Measurements from ENCODE around the gene RAD23B.
A peak's percentile ranks its signal among the peaks of the same experiment; 100 is the strongest.

GRCh38 chr9:107299437-107299836 lies 16.4 kb downstream of the RAD23B start:
- TF ChIP-seq CTCF (IDR thresholded peaks at IDR 0.05; ENCODE audit: insufficient read depth, low read depth, low read length) = peak; percentile 12
- no peak for TF ChIP-seq EZH2 (IDR thresholded peaks at IDR 0.05; ENCODE audit: insufficient read depth, low read length)
